Activated T-helper 1 cell treated with Interleukin-2 at 50 U/mL for 16 hours (primary cell): ENCODE results near the gene NCAM2.

Source experiments
- DNase-seq: peaks from one replicate; pipeline ENCODE4 v3.0.0-alpha.2; 2020; ENCODE audit warnings: low read depth

NCAM2 gene

GRCh38 chr21:21177353-21177986 lies 179.3 kb downstream of the NCAM2 start:
- DNase-seq: no peak

GRCh38 chr21:21179619-21180298 lies 181.6 kb downstream of the NCAM2 start:
- DNase-seq: no peak

- DNase-seq: no peak
Measured at GRCh38 chr21:21182401-21183010, 184.3 kb downstream of the NCAM2 start.

- no peak for DNase-seq
Measured at GRCh38 chr21:21183092-21183491, 184.9 kb downstream of the NCAM2 start.

- DNase-seq: no peak
Measured at GRCh38 chr21:21184771-21185528, 186.7 kb downstream of the NCAM2 start.

- no peak for DNase-seq
Measured at GRCh38 chr21:21187579-21187978, 189.4 kb downstream of the NCAM2 start.

GRCh38 chr21:21188513-21189195 lies 190.4 kb downstream of the NCAM2 start:
- no peak for DNase-seq

GRCh38 chr21:21195417-21195943 lies 197.3 kb downstream of the NCAM2 start:
- no peak for DNase-seq

- DNase-seq: no peak
Measured at GRCh38 chr21:21196087-21196486, 197.9 kb downstream of the NCAM2 start.

- DNase-seq: no peak
Measured at GRCh38 chr21:21196848-21197247, 198.6 kb downstream of the NCAM2 start.

- DNase-seq: no peak
Measured at GRCh38 chr21:21199342-21200102, 201.3 kb downstream of the NCAM2 start.

- no peak for DNase-seq
Measured at GRCh38 chr21:21200103-21200938, 202.1 kb downstream of the NCAM2 start.

GRCh38 chr21:21200939-21201615 lies 202.9 kb downstream of the NCAM2 start:
- DNase-seq: no peak

- no peak for DNase-seq
Measured at GRCh38 chr21:21203822-21204339, 205.7 kb downstream of the NCAM2 start.

- DNase-seq: no peak
Measured at GRCh38 chr21:21204366-21204996, 206.3 kb downstream of the NCAM2 start.

GRCh38 chr21:21205604-21206003 lies 207.4 kb downstream of the NCAM2 start:
- no peak for DNase-seq

- DNase-seq: no peak
Measured at GRCh38 chr21:21210552-21210951, 212.3 kb downstream of the NCAM2 start.

- no peak for DNase-seq
Measured at GRCh38 chr21:21213297-21213696, 215.1 kb downstream of the NCAM2 start.

- no peak for DNase-seq
Measured at GRCh38 chr21:21216047-21216446, 217.8 kb downstream of the NCAM2 start.
